ENCODE results near the gene GALNT10. TPM values are rescaled to one million over a fixed set of nuclear protein-coding genes. Genes with fewer than 3 reads are reported as not detected.

Gene GALNT10
- polyA plus RNA-seq, 1 experiment = 203 TPM

- no peak for TF ChIP-seq CTCF (IDR thresholded peaks at IDR 0.05; ENCODE audit: insufficient read depth, low read depth, low read length)
- H3K27me3 ChIP-seq (ENCODE audit: control insufficient read depth, insufficient read depth, low read length) = no peaks in the 10 kb centered on the region
- DNase-seq (ENCODE audit: low read depth) = no peak
- H3K36me3 ChIP-seq (ENCODE audit: control insufficient read depth, insufficient read depth, low read length) = no peaks in the 10 kb centered on the region
- H3K4me3 ChIP-seq (ENCODE audit: low read depth, low read length) = no peak overlapping the region
- CTCF ChIA-PET = interaction anchor here (1.0 kb wide), 2 partner anchors 12 to 13 kb away, joined by 3 read pairs; no protein-coding TSS in a partner anchor
- POLR2A ChIA-PET = no interaction called here
Observed at GRCh38 chr5:154237946-154238345, 47.4 kb downstream of the GALNT10 start.

GRCh38 chr5:154238776-154239481 lies 48.4 kb downstream of the GALNT10 start:
- DNase-seq (ENCODE audit: low read depth) = no peak
- ChIA-PET POLR2A (no interaction called here), CTCF (interaction anchor here (1.0 kb wide), 1 partner anchor 13 kb away, joined by 3 read pairs; no protein-coding TSS in a partner anchor)
- Histone ChIP-seq H3K36me3 (ENCODE audit: control insufficient read depth, insufficient read depth, low read length) (no peaks in the 10 kb centered on the region), H3K27me3 (ENCODE audit: control insufficient read depth, insufficient read depth, low read length) (no peaks in the 10 kb centered on the region), H3K4me3 (ENCODE audit: low read depth, low read length) (no peak overlapping the region)
- TF ChIP-seq CTCF (IDR thresholded peaks at IDR 0.05; ENCODE audit: insufficient read depth, low read depth, low read length) = no peak

GRCh38 chr5:154240595-154240994 lies 50.1 kb downstream of the GALNT10 start:
- no peak overlapping the region for H3K4me3 ChIP-seq (ENCODE audit: low read depth, low read length)
- ChIA-PET CTCF (interaction anchor here (1.0 kb wide), 1 partner anchor 129 kb away, joined by 3 read pairs; no protein-coding TSS in a partner anchor), POLR2A (no interaction called here)
- TF ChIP-seq CTCF (IDR thresholded peaks at IDR 0.05; ENCODE audit: insufficient read depth, low read depth, low read length) = no peak
- no peaks in the 10 kb centered on the region for H3K36me3 ChIP-seq (ENCODE audit: control insufficient read depth, insufficient read depth, low read length)
- no peak for DNase-seq (ENCODE audit: low read depth)
- H3K27me3 ChIP-seq (ENCODE audit: control insufficient read depth, insufficient read depth, low read length) = no peaks in the 10 kb centered on the region

- no peak overlapping the region for H3K4me3 ChIP-seq (ENCODE audit: low read depth, low read length)
- DNase-seq (ENCODE audit: low read depth) = no peak
- POLR2A ChIA-PET = no interaction called here
- CTCF ChIA-PET = interaction anchor here (1.0 kb wide), 2 partner anchors 28 to 129 kb away, joined by 3 read pairs; no protein-coding TSS in a partner anchor
- no peaks in the 10 kb centered on the region for H3K27me3 ChIP-seq (ENCODE audit: control insufficient read depth, insufficient read depth, low read length)
- no peak for TF ChIP-seq CTCF (IDR thresholded peaks at IDR 0.05; ENCODE audit: insufficient read depth, low read depth, low read length)
- no peaks in the 10 kb centered on the region for H3K36me3 ChIP-seq (ENCODE audit: control insufficient read depth, insufficient read depth, low read length)
Observed at GRCh38 chr5:154241021-154241420, 50.5 kb downstream of the GALNT10 start.

- Histone ChIP-seq H3K27me3 (ENCODE audit: control insufficient read depth, insufficient read depth, low read length) (no peaks in the 10 kb centered on the region), H3K4me3 (ENCODE audit: low read depth, low read length) (no peak overlapping the region), H3K36me3 (ENCODE audit: control insufficient read depth, insufficient read depth, low read length) (no peaks in the 10 kb centered on the region)
- TF ChIP-seq CTCF (IDR thresholded peaks at IDR 0.05; ENCODE audit: insufficient read depth, low read depth, low read length) = no peak
- CTCF ChIA-PET = interaction anchor here (0.5 to 1.5 kb wide), 2 partner anchors 12 to 21 kb away, joined by 3 to 6 read pairs; no protein-coding TSS in a partner anchor
- DNase-seq (ENCODE audit: low read depth) = no peak
- POLR2A ChIA-PET = no interaction called here
Observed at GRCh38 chr5:154242442-154242841, 51.9 kb downstream of the GALNT10 start.
